ENCODE data around the gene RAD51AP2. TPM values are rescaled to one million over a fixed set of nuclear protein-coding genes. Genes with fewer than 3 reads are reported as not detected.

Gene RAD51AP2
- total and polyA plus RNA-seq, 2 of the 13 experiments (the other 11 are each of a cell fraction or from before 2014, with no cell fraction given) = 0.11 to 0.12 TPM

DNA sequence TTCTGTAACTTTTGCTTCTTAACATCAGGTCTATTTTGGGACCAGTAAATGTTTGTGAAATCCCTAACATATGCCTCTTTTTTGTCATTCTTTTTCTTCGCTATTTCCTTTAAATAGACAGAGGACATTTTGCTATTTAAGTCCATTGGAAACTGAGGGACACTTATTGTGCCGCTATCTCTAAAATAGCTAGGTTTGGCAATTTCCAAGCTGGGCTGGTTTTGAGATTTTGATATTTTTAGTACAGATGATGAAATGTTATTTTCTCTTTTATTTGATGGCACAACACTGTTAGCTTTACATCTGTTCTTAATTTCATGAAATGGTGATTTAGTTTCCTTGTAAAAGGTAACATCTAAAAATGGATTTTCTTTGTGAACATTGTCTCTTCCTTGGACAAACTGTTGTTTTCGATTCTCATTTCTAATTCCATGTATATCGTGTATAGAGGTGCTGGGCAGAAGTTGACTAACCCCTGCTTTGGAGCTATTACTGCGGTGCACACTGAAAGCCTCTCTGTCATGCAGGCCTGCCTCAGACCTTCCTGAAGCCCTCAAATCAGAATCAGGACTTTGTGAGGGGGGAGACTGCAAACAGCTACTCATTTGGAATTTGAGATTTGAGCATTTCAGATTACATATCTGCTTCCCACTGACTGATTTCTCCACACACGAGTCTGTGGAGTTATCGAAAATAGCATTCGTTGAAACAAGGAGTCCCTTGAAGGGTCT is 594 bp downstream of the RAD51AP2 start (continued):
- TF ChIP-seq, protein P1, sequence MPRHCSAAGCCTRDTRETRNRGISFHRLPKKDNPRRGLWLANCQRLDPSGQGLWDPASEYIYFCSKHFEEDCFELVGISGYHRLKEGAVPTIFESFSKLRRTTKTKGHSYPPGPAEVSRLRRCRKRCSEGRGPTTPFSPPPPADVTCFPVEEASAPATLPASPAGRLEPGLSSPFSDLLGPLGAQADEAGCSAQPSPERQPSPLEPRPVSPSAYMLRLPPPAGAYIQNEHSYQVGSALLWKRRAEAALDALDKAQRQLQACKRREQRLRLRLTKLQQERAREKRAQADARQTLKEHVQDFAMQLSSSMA (CRISPR knock-in tag; IDR thresholded peaks at IDR 0.05) = no peak
- no peak for TF ChIP-seq ZBTB42 (CRISPR knock-in tag; IDR thresholded peaks at IDR 0.05)
- TF ChIP-seq ATF7 (IDR thresholded peaks at IDR 0.05) = no peak
- no peak for TF ChIP-seq ATF7 (CRISPR knock-in tag; IDR thresholded peaks at IDR 0.05)
- TF ChIP-seq, protein P2, sequence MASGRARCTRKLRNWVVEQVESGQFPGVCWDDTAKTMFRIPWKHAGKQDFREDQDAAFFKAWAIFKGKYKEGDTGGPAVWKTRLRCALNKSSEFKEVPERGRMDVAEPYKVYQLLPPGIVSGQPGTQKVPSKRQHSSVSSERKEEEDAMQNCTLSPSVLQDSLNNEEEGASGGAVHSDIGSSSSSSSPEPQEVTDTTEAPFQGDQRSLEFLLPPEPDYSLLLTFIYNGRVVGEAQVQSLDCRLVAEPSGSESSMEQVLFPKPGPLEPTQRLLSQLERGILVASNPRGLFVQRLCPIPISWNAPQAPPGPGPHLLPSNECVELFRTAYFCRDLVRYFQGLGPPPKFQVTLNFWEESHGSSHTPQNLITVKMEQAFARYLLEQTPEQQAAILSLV (CRISPR knock-in tag; IDR thresholded peaks at IDR 0.05; ENCODE audit: borderline replicate concordance) = no peak
- no peak for TF ChIP-seq ASH2L (IDR thresholded peaks at IDR 0.05; ENCODE audit: insufficient read length, low read depth, low read length)
- TF ChIP-seq TAF1 (CRISPR knock-in tag; IDR thresholded peaks at IDR 0.05) = no peak
- TF ChIP-seq SKI (IDR thresholded peaks at IDR 0.05; ENCODE audit: partially characterized antibody) = no peak
- TF ChIP-seq, protein P3, sequence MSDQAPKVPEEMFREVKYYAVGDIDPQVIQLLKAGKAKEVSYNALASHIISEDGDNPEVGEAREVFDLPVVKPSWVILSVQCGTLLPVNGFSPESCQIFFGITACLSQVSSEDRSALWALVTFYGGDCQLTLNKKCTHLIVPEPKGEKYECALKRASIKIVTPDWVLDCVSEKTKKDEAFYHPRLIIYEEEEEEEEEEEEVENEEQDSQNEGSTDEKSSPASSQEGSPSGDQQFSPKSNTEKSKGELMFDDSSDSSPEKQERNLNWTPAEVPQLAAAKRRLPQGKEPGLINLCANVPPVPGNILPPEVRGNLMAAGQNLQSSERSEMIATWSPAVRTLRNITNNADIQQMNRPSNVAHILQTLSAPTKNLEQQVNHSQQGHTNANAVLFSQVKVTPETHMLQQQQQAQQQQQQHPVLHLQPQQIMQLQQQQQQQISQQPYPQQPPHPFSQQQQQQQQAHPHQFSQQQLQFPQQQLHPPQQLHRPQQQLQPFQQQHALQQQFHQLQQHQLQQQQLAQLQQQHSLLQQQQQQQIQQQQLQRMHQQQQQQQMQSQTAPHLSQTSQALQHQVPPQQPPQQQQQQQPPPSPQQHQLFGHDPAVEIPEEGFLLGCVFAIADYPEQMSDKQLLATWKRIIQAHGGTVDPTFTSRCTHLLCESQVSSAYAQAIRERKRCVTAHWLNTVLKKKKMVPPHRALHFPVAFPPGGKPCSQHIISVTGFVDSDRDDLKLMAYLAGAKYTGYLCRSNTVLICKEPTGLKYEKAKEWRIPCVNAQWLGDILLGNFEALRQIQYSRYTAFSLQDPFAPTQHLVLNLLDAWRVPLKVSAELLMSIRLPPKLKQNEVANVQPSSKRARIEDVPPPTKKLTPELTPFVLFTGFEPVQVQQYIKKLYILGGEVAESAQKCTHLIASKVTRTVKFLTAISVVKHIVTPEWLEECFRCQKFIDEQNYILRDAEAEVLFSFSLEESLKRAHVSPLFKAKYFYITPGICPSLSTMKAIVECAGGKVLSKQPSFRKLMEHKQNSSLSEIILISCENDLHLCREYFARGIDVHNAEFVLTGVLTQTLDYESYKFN (CRISPR knock-in tag; conservative IDR thresholded peaks at IDR 0.05) = no peak

Measured in HepG2 (cell line).